KMS-11 (cell line): Measurements from ENCODE around the gene GRIP2.

Experiments used
- H2AFZ ChIP-seq: fragments of 200-600 bp; sonication (generic); 2 replicates; pipeline ENCODE4 v1.6.1; 2016; ENCODE audit warnings: antibody characterized with exemption, mixed run types, low read depth
- H3K27ac ChIP-seq: fragments of 200-600 bp; sonication (generic); 2 replicates; pipeline ENCODE4 v1.6.1; 2016; ENCODE audit warnings: mild to moderate bottlenecking, mixed run types
- H3K27me3 ChIP-seq: fragments of 200-600 bp; sonication (generic); 2 replicates; pipeline ENCODE4 v1.6.1; 2017; ENCODE audit warnings: mild to moderate bottlenecking, low read depth, mixed run types, moderate library complexity; ENCODE audit not compliant: insufficient read depth
- H3K36me3 ChIP-seq: fragments of 200-600 bp; sonication (generic); 2 replicates; pipeline ENCODE4 v1.6.1; 2017; ENCODE audit warnings: mild to moderate bottlenecking, mixed run types; ENCODE audit not compliant: insufficient read depth
- H3K4me1 ChIP-seq: fragments of 200-600 bp; sonication (generic); 2 replicates; pipeline ENCODE4 v1.6.1; 2016; ENCODE audit warnings: mild to moderate bottlenecking, low read depth, mixed run types; ENCODE audit not compliant: poor library complexity, severe bottlenecking
- H3K4me2 ChIP-seq: fragments of 200-600 bp; sonication (generic); 2 replicates; pipeline ENCODE4 v1.7.0; 2016; ENCODE audit warnings: mild to moderate bottlenecking, mixed run types
- H3K4me3 ChIP-seq: fragments of 200-600 bp; sonication (generic); IDR thresholded peaks from 2 replicates; pipeline ENCODE4 v1.6.1; 2017; ENCODE audit warnings: low read depth, low read length, mixed read lengths; ENCODE audit not compliant: insufficient read depth
- H3K79me2 ChIP-seq: fragments of 200-600 bp; sonication (generic); 2 replicates; pipeline ENCODE4 v1.6.1; 2016; ENCODE audit warnings: low read depth, mixed run types; ENCODE audit not compliant: insufficient read depth
- H3K9ac ChIP-seq: fragments of 200-600 bp; sonication (generic); 2 replicates; pipeline ENCODE4 v1.6.1; 2016; ENCODE audit warnings: mild to moderate bottlenecking, mixed run types
- H4K20me1 ChIP-seq: fragments of 200-600 bp; sonication (generic); 2 replicates; pipeline ENCODE4 v1.6.1; 2016; ENCODE audit warnings: mild to moderate bottlenecking, mixed run types; ENCODE audit not compliant: insufficient read depth
- TF ChIP-seq, protein P1 (sequence below): fragments of 200-600 bp; sonication (generic); conservative IDR thresholded peaks from 2 replicates; pipeline ENCODE4 v1.6.1; 2017; ENCODE audit warnings: low read depth, mild to moderate bottlenecking, antibody characterized with exemption, low read length, moderate library complexity, mixed read lengths

The GRIP2 gene

DNA sequence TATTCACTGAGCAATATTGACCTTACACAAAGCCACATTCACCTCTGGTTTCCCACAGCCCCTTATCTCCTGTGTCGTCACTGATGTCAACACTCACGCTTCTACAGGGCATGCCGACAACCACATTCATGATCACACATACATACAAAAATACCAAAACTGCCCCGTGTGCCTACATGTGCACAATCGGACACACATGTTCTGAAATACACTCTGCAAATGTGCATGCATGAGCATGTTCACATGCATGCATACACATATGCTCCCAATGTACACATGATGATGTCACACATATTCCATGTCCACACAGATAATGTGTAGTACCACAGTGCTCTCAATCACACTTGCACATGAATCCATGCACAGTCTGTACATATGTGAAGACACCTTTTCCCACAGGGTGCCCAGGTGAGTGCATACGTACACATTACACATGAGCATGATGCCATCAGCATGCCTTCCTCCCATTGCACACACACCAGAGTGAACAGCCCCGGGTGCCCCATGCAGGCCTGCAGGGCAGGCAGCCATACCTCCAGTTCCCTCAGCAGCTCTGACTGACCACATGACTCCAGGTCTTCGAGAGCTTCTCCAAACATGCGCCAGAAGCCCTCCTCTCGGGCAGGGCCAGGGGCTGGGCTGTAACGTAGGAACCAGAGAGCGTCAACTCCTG is 37.0 kb downstream of the GRIP2 start:
- no peaks in the 10 kb centered on the region for H3K79me2 ChIP-seq
- TF ChIP-seq, protein P1, sequence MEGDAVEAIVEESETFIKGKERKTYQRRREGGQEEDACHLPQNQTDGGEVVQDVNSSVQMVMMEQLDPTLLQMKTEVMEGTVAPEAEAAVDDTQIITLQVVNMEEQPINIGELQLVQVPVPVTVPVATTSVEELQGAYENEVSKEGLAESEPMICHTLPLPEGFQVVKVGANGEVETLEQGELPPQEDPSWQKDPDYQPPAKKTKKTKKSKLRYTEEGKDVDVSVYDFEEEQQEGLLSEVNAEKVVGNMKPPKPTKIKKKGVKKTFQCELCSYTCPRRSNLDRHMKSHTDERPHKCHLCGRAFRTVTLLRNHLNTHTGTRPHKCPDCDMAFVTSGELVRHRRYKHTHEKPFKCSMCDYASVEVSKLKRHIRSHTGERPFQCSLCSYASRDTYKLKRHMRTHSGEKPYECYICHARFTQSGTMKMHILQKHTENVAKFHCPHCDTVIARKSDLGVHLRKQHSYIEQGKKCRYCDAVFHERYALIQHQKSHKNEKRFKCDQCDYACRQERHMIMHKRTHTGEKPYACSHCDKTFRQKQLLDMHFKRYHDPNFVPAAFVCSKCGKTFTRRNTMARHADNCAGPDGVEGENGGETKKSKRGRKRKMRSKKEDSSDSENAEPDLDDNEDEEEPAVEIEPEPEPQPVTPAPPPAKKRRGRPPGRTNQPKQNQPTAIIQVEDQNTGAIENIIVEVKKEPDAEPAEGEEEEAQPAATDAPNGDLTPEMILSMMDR: no peak
- no peaks in the 10 kb centered on the region for H3K27me3 ChIP-seq
- H3K36me3 ChIP-seq: no peaks in the 10 kb centered on the region
- no peak overlapping the region for H3K4me2 ChIP-seq
- no peak overlapping the region for H3K4me3 ChIP-seq
- H2AFZ ChIP-seq: no peak overlapping the region
- H3K9ac ChIP-seq: no peak overlapping the region
- no peaks in the 10 kb centered on the region for H4K20me1 ChIP-seq
- no peak overlapping the region for H3K27ac ChIP-seq
- H3K4me1 ChIP-seq: no peaks in the 10 kb centered on the region

DNA sequence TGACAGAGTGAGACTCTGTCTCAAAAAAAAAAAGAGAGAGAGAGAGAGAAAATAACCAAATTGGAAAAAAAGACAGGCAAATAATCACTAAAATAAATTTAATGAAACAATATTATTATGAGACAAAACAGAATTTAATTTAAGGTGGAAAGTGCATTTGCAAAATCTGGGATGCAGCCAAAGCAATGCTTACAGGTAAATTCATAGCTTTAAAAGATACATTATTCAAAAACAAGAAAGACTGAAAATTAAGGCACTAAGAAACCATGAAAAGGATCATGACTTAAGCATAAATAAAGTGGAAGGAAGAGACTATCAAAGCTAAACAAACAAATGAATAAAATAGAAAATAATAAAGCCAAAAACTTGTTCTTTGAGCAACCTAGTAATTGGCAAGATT is 37.7 kb downstream of the GRIP2 start:
- Histone ChIP-seq H3K79me2 (no peaks in the 10 kb centered on the region), H3K27ac (no peak overlapping the region), H3K27me3 (no peaks in the 10 kb centered on the region), H3K4me1 (no peaks in the 10 kb centered on the region), H3K9ac (no peak overlapping the region), H3K4me3 (no peak overlapping the region), H3K36me3 (no peaks in the 10 kb centered on the region), H4K20me1 (no peaks in the 10 kb centered on the region), H2AFZ (no peak overlapping the region), H3K4me2 (no peak overlapping the region)
- TF ChIP-seq, protein P1: no peak

DNA sequence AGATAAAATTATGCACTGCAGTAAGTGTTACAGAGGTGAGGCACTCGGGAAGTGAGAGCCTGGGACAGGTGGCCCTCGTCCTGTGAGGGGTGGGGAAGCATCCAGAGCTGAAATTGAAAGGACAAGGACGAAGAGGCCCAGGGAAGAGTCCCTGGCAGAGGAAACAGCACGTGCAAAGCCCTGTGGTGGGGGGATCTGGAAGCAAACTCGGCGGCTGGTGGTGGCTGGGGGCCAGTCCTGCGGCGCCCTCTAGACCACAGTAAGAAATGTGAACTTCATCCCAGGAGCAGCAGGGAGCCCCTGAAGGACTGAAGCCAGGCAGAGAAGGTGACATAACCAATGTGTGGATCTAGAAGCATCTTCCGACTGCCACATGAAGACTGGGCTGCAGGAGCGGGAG is 42.8 kb downstream of the GRIP2 start:
- Histone ChIP-seq H4K20me1 (no peaks in the 10 kb centered on the region), H3K27ac (no peak overlapping the region), H3K4me2 (no peak overlapping the region), H3K4me3 (no peak overlapping the region), H3K27me3 (no peaks in the 10 kb centered on the region), H2AFZ (no peak overlapping the region), H3K79me2 (no peaks in the 10 kb centered on the region), H3K4me1 (no peaks in the 10 kb centered on the region), H3K36me3 (no peaks in the 10 kb centered on the region), H3K9ac (no peak overlapping the region)
- TF ChIP-seq, protein P1: no peak

DNA sequence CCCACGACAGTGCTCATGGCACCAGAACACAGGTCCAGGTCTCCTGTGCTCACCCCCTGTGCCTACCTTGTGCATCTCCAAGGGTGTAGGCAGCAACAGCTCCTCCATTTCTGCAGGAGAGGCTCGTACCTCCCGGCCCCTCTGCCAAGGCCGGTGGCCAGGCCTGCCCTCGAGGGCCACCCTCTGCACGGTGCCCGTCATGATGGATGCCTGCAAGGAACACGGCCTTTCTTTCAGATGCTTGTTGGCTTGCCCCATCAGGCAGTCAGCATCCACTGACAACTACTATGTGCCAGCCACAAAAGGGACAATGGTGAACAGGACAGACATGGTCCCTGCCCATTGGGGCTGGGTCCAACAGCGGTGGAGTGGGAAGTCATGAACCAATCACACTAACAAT is 43.8 kb downstream of the GRIP2 start:
- Histone ChIP-seq H2AFZ (no peak overlapping the region), H3K4me2 (no peak overlapping the region), H3K9ac (no peak overlapping the region), H3K4me3 (no peak overlapping the region), H3K79me2 (no peaks in the 10 kb centered on the region), H3K36me3 (no peaks in the 10 kb centered on the region), H3K27ac (no peak overlapping the region), H4K20me1 (no peaks in the 10 kb centered on the region), H3K27me3 (no peaks in the 10 kb centered on the region), H3K4me1 (no peaks in the 10 kb centered on the region)
- TF ChIP-seq, protein P1: no peak
